ENCODE measurements around the gene ACLY.
"Not testable (repeated sequence)": the region's sequence is repeated elsewhere in the genome, so short reads cannot be mapped to it uniquely, and the experiment has no call there.

ACLY gene

GRCh38 chr17:41910701-41911391 is 7.9 kb downstream of the ACLY start:
- no peak for DNase-seq (ENCODE audit: low read depth)

- no peak for DNase-seq (ENCODE audit: low read depth)
Observed at GRCh38 chr17:41909088-41909487, 9.7 kb downstream of the ACLY start.

- no peak for DNase-seq (ENCODE audit: low read depth)
Observed at GRCh38 chr17:41907633-41908539, 10.9 kb downstream of the ACLY start.

GRCh38 chr17:41907185-41907556 is 11.6 kb downstream of the ACLY start:
- no peak for DNase-seq (ENCODE audit: low read depth)

GRCh38 chr17:41906465-41907184 is 12.1 kb downstream of the ACLY start:
- no peak for DNase-seq (ENCODE audit: low read depth)

GRCh38 chr17:41905172-41905571 is 13.6 kb downstream of the ACLY start:
- DNase-seq (ENCODE audit: low read depth) = no peak

- no peak for DNase-seq (ENCODE audit: low read depth)
Observed at GRCh38 chr17:41904242-41904841, 14.4 kb downstream of the ACLY start.

- DNase-seq (ENCODE audit: low read depth) = no peak
Observed at GRCh38 chr17:41901646-41902045, 17.1 kb downstream of the ACLY start.

- no peak for DNase-seq (ENCODE audit: low read depth)
Observed at GRCh38 chr17:41896726-41897125, 22.0 kb downstream of the ACLY start.

GRCh38 chr17:41895617-41896016 is 23.1 kb downstream of the ACLY start:
- no peak for DNase-seq (ENCODE audit: low read depth)

- DNase-seq (ENCODE audit: low read depth) = no peak
Observed at GRCh38 chr17:41894791-41895331, 23.9 kb downstream of the ACLY start.

- no peak for DNase-seq (ENCODE audit: low read depth)
Observed at GRCh38 chr17:41893384-41893783, 25.4 kb downstream of the ACLY start.

GRCh38 chr17:41892021-41892376 is 26.8 kb downstream of the ACLY start:
- DNase-seq (ENCODE audit: low read depth) = no peak

- DNase-seq (ENCODE audit: low read depth) = no peak
Observed at GRCh38 chr17:41891135-41892020, 27.4 kb downstream of the ACLY start.

GRCh38 chr17:41888332-41888965 is 30.3 kb downstream of the ACLY start:
- no peak for DNase-seq (ENCODE audit: low read depth)

- no peak for DNase-seq (ENCODE audit: low read depth)
Observed at GRCh38 chr17:41885733-41886132, 33.0 kb downstream of the ACLY start.

- DNase-seq (ENCODE audit: low read depth) = no peak
Observed at GRCh38 chr17:41882756-41883155, 36.0 kb downstream of the ACLY start.

GRCh38 chr17:41880130-41880529 is 38.6 kb downstream of the ACLY start:
- DNase-seq (ENCODE audit: low read depth) = no peak

GRCh38 chr17:41874293-41874670 is 44.5 kb downstream of the ACLY start:
- DNase-seq (ENCODE audit: low read depth) = not testable (repeated sequence)

GRCh38 chr17:41873559-41874292 is 45.0 kb downstream of the ACLY start:
- DNase-seq (ENCODE audit: low read depth) = no peak
